Neural progenitor cell (in vitro differentiated cells): ENCODE measurements around the gene GTF2F2.

Experiments used
- EZH2 ChIP-seq: fragments of 200-600 bp; sonication (generic); IDR thresholded peaks from 2 replicates; pipeline ENCODE4 v1.6.1; 2017; ENCODE audit warnings: antibody characterized with exemption, mild to moderate bottlenecking, moderate library complexity
- TF ChIP-seq, protein P1 (sequence below): fragments of 200-600 bp; sonication (generic); IDR thresholded peaks from 2 replicates; pipeline ENCODE4 v1.5.1; 2017; ENCODE audit warnings: antibody characterized with exemption, mild to moderate bottlenecking

DNA sequence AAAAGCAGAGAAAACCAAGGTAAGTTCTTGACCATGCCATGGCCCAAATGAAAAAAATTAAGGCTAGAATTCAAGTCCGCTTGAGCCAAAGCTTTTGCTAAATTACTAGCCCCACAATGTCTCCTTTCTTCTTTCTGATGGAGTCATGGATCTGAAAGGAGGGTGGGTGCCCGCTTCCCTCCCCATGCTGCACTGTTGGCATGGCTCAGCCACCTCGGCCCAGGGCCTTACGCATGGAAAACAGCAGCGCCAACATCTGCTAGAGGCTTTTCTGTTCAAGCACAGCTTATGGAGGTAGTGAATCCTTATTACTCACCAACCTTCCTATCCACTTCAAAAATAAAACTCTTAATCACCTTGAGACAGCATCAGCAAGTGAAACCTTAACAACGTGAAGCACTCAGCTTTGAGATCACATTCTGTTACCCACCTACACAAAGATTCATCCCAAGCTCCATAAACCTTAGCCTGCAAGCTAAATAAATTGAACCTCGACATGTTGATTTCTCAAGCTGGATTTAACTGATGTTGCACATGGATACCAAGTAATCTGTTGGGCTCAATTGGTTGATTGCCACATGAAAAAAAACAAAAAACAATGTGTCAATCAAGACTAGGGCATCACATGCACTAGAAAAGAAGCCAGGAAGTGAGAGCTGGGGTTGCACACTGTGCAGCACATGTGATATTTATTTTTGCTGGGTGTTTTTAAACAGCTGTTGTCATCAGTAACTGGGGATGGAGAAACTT, 177.3 kb downstream of the GTF2F2 start:
- TF ChIP-seq, protein P1, sequence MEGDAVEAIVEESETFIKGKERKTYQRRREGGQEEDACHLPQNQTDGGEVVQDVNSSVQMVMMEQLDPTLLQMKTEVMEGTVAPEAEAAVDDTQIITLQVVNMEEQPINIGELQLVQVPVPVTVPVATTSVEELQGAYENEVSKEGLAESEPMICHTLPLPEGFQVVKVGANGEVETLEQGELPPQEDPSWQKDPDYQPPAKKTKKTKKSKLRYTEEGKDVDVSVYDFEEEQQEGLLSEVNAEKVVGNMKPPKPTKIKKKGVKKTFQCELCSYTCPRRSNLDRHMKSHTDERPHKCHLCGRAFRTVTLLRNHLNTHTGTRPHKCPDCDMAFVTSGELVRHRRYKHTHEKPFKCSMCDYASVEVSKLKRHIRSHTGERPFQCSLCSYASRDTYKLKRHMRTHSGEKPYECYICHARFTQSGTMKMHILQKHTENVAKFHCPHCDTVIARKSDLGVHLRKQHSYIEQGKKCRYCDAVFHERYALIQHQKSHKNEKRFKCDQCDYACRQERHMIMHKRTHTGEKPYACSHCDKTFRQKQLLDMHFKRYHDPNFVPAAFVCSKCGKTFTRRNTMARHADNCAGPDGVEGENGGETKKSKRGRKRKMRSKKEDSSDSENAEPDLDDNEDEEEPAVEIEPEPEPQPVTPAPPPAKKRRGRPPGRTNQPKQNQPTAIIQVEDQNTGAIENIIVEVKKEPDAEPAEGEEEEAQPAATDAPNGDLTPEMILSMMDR = no peak
- TF ChIP-seq EZH2 = no peak
